Epithelial cell of proximal tubule (primary cell): Measurements from ENCODE around the gene FAM9A. TPM values are rescaled to one million over a fixed set of nuclear protein-coding genes. Genes with fewer than 3 reads are reported as not detected.

Experiments used
- DNase-seq: peaks from one replicate; pipeline ENCODE4 v3.0.0-alpha.2; 2011; ENCODE audit warnings: low read depth
- H3K4me3 ChIP-seq: 2 replicates; pipeline ENCODE4 v1.5.1; 2011; ENCODE audit warnings: low read depth, mild to moderate bottlenecking, low read length
- total RNA-seq: library from RNA; depleted of rRNA; stranded (reverse); fragments of >200 nt; gene quantifications from 2 replicates; pipeline ENCODE4 v1.2.3, GENCODE V29; 2015
- TF ChIP-seq, protein P1 (sequence below): conservative IDR thresholded peaks from 2 replicates; pipeline ENCODE4 v1.5.1; 2012; ENCODE audit warnings: low read depth, mild to moderate bottlenecking, low read length

The FAM9A gene
- total RNA-seq, 1 donor from 2014 or later = not detected

DNA sequence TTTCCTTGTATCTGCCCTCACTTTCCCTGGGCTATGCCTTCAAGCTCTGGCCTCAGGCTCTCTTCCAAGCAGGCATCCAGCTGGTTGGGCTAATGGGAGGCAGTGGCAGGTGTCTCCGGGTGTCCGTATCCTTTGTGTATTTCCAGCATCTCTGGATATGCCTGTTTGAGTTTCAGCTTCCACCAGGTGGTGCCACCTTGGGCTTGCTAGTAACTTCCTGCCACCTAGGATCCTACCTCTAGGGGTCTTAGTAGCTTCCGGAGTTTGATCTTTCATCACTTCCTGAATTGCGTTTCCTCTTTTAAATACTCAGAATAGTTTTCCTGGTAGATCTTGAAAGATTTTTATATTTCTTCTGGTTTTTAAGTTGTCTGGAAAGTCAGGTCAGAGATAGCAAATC, 46.1 kb downstream of the FAM9A start:
- H3K4me3 ChIP-seq = no peak overlapping the region
- TF ChIP-seq, protein P1, sequence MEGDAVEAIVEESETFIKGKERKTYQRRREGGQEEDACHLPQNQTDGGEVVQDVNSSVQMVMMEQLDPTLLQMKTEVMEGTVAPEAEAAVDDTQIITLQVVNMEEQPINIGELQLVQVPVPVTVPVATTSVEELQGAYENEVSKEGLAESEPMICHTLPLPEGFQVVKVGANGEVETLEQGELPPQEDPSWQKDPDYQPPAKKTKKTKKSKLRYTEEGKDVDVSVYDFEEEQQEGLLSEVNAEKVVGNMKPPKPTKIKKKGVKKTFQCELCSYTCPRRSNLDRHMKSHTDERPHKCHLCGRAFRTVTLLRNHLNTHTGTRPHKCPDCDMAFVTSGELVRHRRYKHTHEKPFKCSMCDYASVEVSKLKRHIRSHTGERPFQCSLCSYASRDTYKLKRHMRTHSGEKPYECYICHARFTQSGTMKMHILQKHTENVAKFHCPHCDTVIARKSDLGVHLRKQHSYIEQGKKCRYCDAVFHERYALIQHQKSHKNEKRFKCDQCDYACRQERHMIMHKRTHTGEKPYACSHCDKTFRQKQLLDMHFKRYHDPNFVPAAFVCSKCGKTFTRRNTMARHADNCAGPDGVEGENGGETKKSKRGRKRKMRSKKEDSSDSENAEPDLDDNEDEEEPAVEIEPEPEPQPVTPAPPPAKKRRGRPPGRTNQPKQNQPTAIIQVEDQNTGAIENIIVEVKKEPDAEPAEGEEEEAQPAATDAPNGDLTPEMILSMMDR = peak; percentile 38
- no peak for DNase-seq

DNA sequence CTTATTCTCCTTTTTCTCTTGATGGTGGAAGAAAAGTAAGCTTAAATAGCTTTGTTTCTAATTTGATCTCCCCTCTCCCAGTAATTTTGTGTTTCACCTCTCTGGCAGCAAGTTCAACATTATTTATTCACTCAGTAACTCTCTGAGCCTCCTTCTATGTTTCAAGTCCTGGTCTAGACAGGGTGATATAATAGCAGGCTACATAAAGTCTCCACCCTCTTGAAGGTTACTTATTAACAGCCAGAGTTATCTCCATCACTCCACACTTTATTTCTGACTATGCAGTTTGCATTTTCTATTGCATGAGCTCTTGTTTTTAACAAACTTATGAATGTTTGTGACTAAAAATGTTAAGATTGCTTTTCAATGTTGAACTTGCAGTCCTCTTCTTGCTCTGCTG, 51.5 kb downstream of the FAM9A start:
- DNase-seq = no peak
- TF ChIP-seq, protein P1 = no peak
- no peak overlapping the region for H3K4me3 ChIP-seq

DNA sequence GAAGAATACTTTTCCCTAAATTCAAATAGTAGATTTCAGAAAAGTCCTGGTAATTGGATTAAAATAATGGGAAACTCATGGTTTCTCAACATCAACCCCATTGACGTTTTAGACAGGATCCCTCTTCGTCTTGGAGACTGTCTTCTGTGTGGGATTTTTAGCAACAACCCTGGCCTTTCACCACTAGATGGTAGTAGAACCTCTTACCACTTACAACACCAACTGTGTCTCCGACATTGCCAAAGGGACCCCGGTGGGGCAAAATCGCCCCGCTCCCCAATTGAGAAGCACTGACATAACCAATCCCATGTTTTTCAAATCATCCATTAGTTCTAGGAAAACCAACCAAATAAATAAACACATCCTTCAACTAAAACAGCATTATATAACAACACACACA, 52.3 kb downstream of the FAM9A start:
- no peak for DNase-seq
- no peak overlapping the region for H3K4me3 ChIP-seq
- TF ChIP-seq, protein P1 = peak; percentile 64

DNA sequence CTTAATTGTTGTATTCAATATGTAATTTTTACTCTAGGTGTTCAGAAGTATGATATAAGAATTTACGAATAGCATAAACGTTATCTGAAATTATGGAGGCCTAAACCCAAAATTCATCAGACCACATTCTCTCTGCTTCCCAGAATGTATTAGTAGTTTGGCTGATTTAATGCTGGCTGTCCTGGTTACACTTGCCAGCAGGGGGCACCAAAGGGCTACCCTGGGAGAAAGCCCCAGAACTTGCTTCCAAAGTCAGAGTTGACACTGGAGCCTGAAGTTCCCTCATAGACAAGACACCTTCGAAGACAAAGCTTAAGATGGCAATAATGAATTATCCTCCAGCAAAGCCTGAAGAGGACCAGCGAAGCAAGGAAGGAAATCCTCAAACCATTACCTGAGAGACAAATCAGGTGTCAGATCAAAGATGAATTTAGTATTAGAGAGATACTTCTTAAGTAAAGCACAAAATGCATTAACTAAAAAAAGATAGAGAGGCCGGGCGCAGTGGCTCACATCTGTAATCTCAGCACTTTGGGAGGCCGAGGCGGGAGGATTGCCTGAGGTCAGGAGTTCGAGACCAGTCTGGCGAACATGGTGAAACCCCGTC, 58.0 kb downstream of the FAM9A start:
- TF ChIP-seq, protein P1 = peak; percentile 81
- DNase-seq = no peak

DNA sequence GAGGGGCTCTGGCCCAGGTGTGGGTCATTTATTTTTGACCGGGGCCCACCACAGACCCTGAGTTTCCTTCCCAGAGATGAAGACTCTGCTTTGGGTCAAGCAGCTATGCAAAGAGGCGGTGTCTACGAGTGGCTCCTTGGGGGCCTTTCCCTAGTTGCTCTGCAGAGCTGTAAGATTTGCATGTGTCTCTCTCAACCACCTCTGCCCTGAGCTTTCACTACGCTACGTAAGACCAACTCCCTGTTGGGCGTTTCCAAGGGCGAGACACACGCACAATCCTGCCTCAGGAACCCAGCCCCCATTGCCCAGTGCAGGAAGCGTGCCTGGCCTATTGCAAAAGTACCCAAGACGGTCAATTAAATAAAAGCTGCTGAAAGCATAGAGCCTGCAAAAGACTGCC, 59.2 kb downstream of the FAM9A start:
- TF ChIP-seq, protein P1 = no peak
- DNase-seq = no peak
- H3K4me3 ChIP-seq = no peak overlapping the region

More for the DNA sequence above, 58.0 kb downstream of the FAM9A start:
- H3K4me3 ChIP-seq = no peak overlapping the region

Other genes starting within 250 kb of the FAM9A start
- 1.3 and 2.3 TPM in 2 replicates for gene ANOS1, start 69.2 kb downstream of the FAM9A start, total RNA-seq
- not detected in 2 replicates for gene FAM9B, start 232.7 kb upstream of the FAM9A start, total RNA-seq